Measurements from ENCODE around the gene MRPS34.

The MRPS34 gene

DNA sequence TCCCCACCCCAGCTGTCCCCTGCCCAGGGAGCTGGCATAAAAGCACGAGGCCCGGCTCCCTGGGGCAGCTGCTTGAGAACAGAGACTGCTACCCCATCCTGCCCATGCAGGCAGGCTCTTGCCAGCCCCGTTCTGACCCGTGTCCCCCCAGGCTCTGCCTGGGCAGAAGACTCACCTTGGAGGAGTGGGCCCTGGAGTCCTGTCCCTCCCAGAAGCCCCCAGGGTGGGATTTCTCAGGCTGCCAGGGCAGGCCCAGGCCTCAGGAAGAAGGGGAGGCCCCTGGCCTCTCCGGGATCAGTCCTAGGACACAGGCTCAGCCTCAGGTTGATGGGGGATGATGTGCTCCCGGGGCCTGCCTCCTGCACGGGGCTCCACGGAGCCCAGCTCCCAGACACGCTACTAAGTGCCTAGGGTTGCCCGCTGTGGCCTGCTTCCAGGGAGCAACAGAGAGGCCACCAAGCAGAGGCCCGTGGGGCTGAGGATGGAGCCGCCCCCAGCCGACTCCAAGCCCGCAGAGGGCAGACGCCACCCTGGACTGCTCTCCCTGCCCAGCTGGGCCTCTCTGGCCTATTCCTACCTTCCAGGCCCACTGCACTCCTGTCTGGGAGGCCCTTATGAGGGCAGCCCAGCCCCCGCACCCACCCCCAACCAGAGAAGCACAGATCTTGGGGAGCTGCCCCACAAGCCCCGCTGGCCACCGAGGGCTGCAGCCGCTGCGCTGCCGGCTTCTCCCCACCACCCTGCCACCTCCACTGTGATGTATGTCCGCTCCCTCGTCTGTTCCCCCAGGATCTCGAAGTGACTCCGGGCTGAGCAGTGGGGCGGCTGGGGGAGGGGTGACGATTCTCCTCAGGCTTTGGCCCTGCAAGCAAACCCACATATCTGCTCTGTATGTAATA, 3.3 kb downstream of the MRPS34 start:
- no peak for DNase-seq (ENCODE audit: low spot score)

DNA sequence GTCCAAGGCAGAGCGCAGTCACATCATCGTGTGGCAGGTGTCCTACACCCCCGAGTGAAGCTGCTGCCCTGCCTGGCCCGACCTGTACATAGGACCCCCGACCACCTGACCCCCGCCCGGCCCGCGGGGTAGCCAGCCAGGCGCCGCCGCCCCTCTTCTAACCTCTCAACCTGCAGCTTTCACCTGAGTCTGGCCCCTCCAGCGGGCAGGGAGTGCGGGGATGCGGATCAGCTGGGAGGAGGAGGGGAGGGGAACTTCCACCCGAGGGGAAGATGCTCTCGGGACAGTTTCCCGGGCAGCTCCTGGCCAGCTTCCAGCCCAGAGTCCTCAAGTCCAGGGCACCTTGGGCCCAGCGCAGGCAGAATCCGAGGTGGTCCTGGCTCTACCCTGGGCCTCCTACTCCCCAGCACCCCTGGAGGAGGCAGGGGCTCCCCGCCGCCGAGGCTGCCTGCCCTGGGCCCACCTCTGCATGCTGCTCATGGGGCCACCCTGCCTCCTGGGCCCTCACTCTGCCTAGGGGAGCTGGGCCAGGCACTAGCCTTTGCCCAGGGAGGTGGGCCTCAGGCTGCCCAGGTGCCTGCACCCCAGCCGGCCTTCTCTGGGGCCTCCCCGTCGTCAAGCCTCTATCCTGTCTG, 4.0 kb downstream of the MRPS34 start:
- no peak for DNase-seq (ENCODE audit: low spot score)

DNA sequence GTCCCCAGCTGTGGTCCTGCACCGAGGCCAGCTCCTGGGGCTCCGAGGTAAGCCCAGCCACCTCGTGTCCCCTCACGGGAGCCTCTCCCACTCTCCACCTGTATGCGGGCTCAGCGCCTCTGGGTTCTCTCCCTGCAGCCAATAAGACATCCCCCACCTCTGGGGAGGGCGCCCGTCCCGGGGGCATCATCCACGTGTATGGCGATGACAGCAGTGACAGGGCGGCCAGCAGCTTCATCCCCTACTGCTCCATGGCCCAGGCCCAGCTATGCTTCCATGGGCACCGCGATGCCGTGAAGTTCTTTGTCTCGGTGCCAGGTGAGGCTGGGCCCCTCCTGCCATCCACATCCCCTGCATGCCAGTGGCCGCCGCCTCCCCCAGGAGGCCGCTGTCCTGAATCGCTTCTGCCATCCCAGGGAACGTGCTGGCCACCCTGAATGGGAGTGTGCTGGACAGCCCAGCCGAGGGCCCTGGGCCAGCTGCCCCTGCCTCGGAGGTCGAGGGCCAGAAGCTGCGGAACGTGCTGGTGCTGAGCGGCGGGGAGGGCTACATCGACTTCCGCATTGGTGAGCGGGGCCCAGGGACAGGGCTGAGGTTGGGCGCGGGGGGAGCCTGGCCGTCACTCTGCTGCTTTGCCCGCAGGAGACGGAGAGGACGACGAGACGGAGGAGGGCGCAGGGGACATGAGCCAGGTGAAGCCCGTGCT, 4.7 kb downstream of the MRPS34 start:
- DNase-seq (ENCODE audit: low spot score), result no peak

DNA sequence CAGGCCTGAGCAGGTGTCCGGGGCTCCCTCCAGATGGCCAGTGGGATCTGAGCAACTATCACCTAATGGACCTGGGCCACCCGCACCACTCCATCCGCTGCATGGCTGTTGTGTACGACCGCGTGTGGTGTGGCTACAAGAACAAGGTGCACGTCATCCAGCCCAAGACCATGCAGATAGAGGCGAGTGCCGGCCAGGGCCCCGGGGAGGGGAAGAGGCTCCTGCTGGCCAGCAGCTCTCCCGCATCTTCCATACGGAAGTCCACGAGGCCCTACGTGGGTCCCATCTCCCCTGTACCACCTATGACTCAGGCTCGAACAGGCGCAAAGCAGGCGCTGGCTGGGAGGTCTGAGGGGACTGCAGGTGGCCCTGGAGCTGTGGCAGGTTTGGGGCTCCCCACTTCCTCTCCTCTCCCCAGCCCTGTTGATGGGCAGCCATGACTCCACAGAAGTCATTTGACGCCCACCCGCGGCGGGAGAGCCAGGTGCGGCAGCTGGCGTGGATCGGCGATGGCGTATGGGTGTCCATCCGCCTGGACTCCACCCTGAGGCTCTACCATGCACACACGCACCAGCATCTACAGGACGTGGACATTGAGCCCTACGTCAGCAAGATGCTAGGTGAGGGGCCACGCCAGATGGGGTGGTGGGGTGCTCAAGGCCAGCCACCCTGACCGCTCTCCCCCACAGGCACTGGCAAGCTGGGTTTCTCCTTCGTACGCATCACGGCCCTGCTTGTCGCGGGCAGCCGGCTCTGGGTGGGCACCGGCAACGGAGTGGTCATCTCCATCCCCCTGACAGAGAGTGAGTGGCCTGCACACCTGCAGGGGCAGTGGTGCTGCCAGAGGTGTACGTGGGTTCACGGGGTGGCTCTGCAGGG, 5.6 kb downstream of the MRPS34 start:
- no peak for DNase-seq (ENCODE audit: low spot score)

DNA sequence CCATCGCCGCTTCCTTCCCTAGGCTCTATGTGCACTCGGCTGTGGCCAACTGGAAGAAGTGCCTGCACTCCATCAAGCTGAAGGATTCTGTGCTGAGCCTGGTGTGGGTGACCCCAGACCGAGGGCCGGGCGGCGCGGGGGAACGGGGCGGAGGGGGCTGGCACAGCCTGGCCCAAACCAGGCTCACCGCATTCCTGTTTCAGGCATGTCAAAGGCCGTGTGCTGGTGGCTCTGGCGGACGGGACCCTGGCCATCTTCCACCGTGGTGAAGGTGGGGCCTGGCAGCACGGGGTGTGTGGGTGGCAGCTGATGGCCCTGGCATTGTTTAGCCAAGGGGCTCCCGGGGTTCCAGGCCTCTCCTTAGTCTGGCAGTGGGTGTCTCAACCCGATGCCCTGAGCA, 6.2 kb downstream of the MRPS34 start:
- no peak for DNase-seq (ENCODE audit: low spot score)

DNA sequence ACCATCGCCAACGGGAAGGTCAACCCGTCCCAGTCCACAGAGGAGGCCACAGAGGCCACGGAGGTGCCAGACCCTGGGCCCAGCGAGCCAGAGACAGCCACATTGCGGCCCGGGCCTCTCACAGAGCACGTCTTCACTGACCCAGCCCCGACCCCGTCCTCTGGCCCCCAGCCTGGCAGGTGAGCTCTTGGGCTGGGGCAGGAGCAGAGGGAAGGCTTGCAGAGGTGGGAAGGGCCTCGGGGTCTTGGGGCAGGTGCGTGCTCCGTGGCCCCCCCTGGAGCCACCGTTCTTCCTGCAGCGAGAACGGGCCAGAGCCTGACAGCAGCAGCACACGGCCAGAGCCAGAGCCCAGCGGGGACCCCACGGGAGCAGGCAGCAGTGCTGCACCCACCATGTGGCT, 6.7 kb downstream of the MRPS34 start:
- DNase-seq (ENCODE audit: low spot score), result no peak

DNA sequence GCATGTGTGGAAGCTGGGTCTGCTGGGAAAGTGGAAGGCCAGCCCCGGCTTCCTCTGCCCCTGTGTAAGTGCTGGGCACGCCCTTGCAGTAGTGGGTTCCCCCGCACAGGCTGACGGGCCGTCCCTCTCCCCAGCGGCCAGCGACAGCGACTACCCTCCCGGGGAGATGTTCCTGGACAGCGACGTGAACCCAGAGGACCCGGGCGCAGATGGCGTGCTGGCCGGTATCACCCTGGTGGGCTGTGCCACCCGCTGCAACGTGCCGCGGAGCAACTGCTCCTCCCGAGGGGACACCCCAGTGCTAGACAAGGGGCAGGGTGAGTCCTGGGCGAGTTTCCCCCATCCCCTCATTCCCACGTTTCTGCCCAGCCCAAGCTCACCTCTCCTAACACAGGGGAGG, 7.1 kb downstream of the MRPS34 start:
- no peak for DNase-seq (ENCODE audit: low spot score)

DNA sequence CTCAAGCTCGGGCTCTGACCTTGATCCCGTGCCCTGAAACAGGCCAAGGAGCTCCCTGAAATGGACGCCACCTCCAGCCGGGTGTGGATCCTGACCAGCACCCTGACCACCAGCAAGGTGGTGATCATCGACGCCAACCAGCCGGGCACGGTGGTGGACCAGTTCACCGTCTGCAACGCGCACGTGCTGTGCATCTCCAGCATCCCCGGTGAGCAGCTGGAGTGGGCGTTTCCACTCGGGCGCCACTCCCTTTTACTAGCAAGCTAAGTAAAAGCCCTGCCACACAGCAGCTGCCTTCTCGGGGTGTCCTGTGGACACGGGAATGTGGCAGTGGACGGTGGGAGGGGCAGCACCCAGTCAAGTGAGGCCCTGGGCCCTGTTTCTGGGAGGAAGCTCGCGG, 8.0 kb downstream of the MRPS34 start:
- DNase-seq (ENCODE audit: low spot score), result no peak

DNA sequence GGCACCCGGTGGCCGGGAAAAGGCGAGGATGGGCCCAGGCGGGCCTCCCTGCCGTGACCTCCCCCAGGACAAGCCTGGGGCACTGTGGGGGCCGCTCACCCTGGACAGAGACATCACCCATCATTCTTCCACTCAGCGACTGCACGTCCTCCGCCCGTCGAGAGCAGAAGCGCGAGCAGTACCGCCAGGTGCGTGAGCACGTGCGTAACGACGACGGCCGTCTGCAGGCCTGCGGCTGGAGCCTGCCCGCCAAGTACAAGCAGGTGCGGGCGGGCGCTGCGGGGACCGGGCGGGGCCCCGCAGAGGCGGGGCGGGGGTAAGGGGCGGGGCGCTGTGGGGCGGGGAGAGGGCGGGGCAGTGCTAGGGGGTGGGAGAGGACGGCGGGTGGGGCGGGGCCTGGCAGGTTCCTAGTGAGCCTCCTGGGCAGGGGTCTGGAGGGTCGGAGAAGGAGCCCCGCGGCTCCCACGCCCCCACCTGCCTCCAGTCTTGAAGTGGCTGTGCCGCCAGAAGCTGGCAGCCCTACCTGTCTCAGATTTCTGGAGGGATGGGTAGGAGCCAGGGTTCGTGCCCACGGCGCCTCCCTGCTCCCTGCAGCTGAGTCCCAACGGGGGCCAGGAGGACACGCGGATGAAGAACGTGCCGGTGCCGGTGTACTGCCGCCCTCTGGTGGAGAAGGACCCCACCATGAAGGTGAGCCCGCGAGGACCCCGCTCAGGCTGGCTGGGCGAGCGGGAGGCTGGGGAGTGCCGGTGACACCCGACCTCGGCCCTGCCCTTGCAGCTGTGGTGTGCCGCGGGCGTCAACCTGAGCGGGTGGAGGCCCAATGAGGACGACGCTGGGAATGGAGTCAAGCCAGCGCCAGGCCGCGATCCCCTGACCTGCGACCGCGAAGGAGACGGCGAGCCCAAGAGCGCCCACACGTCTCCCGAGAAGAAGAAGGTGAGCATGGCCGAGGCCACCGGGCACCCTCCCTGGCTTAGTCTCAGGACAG, 9.1 kb downstream of the MRPS34 start:
- DNase-seq (ENCODE audit: low spot score), result no peak

DNA sequence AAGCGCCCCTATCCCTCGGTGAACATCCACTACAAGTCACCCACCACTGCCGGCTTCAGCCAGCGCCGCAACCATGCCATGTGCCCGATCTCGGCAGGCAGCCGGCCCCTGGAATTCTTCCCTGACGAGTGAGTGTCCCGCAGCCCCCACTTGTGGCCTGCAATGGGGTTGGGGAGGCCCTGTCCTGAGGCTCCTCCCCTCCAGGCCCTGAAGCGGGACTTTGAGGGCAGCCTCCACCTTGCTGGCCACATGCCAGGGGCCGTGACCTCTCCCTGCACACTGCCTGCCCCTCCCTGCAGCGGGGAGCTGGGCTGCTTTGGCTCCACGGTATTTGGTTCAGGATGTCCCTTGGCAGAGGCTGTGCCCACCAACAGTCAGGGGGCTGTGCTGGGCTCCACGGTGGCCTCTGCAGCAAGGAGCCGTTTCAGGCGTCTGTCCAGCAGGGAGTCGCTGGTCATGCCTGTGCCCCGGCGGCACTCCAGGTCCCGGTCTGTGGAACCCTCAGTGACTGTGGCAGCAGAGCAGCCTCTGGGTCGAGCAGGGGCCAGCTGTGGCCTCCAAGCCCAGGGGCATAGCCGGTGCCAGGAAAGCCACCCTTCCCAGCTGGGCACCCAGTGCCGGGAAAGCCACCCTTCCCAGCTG, 9.9 kb downstream of the MRPS34 start:
- DNase-seq (ENCODE audit: low spot score), result no peak

DNA sequence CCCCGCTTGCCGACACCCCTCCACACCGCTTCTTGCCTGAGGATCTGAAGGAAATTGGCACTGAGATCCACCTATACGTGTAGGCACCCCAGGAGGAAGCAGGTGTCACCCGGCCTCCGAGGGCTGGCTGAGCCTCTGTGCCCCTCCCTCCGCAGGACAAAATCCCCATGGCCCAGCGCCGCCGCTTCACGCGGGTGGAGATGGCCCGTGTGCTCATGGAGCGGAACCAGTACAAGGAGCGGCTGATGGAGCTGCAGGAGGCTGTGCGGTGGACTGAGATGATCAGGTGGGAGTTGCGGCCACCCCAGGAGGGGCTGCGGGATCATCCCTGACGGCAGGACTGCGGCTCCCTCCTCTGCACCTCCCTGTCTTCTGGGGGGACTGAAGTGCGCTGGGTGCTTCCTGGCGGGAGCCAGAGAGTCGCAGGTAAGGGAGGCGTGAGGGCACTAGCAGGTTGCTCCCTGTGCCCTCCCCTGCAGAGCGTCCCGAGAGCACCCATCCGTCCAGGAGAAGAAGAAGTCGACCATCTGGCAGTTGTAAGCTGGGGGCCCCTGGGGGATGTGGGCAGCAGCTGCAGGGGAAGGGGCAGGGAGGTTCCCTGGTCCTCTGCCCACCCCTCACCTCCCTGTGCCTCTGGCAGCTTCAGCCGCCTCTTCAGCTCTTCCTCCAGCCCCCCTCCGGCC, 10.6 kb downstream of the MRPS34 start:
- no peak for DNase-seq (ENCODE audit: low spot score)

DNA sequence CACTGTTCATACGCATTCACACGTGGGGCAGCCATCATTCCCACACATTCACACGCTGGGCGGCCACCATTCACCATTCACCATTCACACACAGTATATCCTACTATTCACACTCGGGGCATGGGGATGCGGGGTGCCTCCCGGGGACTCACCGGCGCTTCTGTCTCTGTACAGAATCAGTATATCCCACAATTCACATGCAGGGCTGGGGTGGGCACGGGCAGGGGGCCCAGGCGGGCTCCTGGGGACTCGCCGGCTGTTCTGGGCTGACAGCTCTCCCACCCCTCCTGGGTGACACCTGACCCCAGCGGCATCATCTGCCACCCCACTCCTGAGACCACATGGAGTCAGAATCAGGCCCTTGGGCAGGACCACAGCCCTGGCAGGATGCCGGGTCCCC, 11.2 kb downstream of the MRPS34 start:
- DNase-seq (ENCODE audit: low spot score), result no peak

DNA sequence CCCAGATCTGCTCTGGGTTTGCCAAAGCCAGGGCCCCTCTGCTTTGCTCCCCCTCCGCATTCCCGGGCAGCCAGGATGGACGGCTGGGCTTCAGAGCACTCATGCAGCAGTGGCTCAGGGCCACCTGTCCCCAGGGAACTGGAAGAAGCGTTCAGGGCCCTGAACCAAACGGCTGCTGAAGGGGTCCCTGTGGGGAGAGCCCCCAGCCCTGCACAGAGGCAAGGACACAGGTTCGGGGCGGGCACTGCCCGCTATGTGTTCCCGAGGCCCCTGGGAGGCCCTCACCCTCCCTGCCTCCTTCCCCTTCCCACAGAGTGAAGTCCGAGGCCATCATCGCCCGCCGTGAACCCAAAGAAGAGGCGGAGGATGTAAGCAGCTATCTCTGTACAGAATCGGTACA, 12.0 kb downstream of the MRPS34 start:
- DNase-seq (ENCODE audit: low spot score), result no peak

DNA sequence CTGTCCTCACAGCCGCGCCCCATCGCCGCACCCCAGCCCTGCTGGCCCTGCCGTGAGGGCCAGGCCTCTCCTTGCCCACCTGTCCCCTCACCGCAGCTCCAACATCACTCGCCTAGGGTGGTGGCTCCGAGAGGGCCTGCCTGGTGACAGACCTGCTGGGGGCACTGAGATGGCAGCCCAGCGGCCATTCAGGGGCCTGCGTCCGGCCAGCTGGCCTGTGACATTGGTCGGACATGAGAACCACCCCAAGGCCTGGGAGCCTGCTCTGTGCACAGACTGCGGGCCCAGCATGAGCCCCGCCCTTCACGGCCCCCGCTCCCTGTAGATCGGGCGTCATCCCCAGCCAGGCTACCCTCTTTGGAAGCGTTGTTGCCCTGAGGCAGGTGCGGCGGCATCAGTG, 13.4 kb downstream of the MRPS34 start:
- no peak for DNase-seq (ENCODE audit: low spot score)

DNA sequence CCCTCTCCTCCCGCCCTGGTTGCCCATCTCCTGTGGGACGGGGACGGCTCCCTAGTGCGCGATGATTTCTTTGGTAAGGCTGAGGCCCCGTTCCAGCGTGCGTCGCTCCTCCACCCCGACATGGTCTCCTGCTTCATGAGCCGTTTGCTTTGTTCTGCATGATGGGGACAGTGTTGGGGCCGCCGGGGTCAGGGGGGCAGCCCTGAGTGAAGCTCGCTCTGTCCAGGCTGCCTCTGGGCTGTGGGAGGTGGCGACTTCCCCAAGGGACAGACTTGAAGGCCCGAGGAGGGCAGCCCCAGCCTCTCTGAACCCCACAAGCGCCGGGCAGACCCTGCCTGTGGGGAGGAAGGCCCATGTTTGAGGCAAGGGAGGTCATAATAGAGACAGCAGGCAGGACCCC, 14.0 kb downstream of the MRPS34 start:
- no peak for DNase-seq (ENCODE audit: low spot score)

DNA sequence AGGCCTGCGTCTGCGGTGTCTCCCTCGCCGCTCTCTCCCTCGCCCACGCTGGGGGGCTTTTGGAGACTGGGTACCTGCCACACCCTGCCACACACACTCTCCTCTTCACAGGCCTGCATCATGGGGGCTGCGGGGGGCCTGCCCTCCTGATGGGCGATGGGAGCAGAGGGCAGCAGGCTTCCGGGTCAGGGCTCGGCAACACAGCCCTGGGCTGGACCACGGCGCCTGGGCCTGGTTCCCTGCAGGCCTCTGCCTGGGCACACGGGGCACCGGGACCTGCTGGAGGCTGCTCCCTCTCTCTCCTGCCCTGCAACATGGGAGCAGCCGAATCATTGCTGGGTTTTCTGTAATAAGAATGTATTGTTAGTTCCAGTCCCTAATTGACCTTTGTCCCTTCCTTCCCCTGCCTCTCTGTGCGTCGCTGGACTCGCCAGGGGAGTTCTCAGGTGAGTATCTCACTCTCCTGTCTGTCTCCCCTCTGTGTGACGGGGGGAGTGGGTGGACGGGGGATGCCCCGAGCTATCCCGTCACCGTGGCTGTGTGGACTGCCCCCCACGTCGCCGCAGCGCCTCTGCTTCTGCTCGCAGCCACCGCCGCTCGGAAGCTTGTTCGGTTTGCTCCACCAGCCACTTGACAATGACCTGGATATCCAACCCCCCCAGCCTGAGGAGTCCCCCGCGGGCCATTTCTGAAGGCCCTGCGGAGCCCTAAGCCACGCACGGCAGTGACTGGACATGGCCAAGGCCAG, 15.0 kb downstream of the MRPS34 start:
- DNase-seq (ENCODE audit: low spot score), result no peak

DNA sequence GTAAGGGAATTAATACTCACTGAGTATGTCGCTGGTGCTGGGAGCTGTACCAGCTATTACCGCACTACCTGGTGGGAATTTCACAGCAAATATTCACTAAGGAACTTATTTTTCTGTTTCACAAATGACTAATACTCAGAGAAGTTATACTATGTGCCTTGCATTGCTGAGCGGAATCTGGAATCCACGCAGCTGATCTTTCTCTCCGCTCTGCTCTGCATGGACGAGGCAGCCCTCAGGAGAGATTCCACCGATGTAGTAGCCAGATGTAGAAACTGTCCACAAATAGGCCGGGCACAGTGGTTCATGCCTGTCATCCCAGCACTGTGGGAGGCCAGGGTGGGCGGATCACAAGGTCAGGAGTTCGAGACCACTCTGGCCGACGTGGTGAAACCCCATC, 18.7 kb downstream of the MRPS34 start:
- DNase-seq (ENCODE audit: low spot score), result no peak

DNA sequence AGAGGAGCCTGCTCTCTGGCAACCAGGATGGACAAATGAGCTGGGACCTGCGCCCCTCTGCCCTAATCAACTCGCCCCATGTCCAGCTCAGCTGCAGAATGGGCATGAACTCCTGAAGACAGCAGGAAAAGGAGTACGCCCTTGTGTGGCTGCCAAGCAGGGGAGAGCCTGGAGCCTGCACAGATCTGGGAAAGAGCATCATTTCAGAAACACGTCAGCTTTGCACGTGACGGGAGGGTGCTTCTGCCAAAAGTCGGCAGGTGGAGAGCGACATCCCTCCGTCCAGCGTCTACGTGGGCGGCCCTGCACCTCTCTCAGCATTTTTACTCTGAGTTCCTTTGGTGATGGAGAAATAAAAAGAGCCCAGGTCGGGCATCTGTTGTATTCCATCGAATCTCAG, 20.1 kb downstream of the MRPS34 start:
- no peak for DNase-seq (ENCODE audit: low spot score)

DNA sequence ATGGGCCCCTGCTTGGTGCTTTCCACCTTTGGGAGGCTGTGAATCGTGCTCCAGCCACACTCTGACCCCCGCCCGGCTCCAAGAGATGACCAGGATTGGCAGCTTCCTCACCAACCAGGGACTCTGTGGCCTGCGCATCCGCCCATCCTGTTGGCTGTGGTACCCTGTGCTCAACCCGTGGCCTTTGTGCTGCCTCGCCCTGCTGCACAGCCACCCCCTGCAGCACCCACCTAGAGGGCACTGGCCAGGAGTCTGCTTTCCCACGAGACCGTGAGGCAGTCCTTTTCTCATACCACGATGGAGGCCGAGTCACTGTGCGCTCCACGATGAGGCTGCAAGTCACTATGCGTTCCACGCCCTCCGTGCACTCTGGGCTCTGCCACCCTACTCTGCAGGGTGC, 21.0 kb downstream of the MRPS34 start:
- DNase-seq (ENCODE audit: low spot score), result no peak
